IMR-90 (cell line): ENCODE measurements around the gene ALPK3. TPM values are rescaled to one million over a fixed set of nuclear protein-coding genes. Genes with fewer than 3 reads are reported as not detected.

ENCODE experiments used
- ATAC-seq: fragments of 200-7000 bp; cut with Tn5 transposase; 2 replicates; pipeline ENCODE4 v1.9.1; 2020; ENCODE audit warnings: low read depth, mild to moderate bottlenecking, moderate library complexity
- BruUV-seq: library from RNA; stranded (reverse); fragments of 400-500 nt; replicated peaks from 2 replicates; lab custom pipeline; 2021; lab: Mats Ljungman, UMichigan
- CTCF ChIA-PET: fragments of 300-600 bp; formaldehyde crosslinking; extraction: SDS; loops from one replicate; lab custom pipeline; 2021; ENCODE audit warnings: antibody characterized with exemption; lab: Yijun Ruan, JAX
- POLR2A ChIA-PET: fragments of 300-600 bp; sonication (Branson Sonifier 250); formaldehyde crosslinking; loops from one replicate; lab custom pipeline; 2022; ENCODE audit warnings: antibody characterized with exemption; ENCODE audit not compliant: unreplicated experiment; lab: Charles Lee
- DNase-seq: peaks from one replicate; pipeline ENCODE4 v3.0.0; 2013
- H2AFZ ChIP-seq: replicated peaks from 2 replicates; pipeline ENCODE3; 2013; ENCODE audit warnings: low read length, mild to moderate bottlenecking; ENCODE audit not compliant: poor library complexity
- H2AK5ac ChIP-seq: 2 replicates; pipeline ENCODE4 v1.6.1; 2013; ENCODE audit warnings: low read depth, low read length, inconsistent platforms
- H2AK9ac ChIP-seq: replicated peaks from 2 replicates; pipeline ENCODE3; 2013; ENCODE audit warnings: mild to moderate bottlenecking, low read depth, low read length, moderate library complexity; ENCODE audit not compliant: poor library complexity
- H2BK120ac ChIP-seq: 2 replicates; pipeline ENCODE4 v1.6.1; 2013; ENCODE audit warnings: low read depth, low read length, inconsistent platforms
- H2BK15ac ChIP-seq: 3 replicates; pipeline ENCODE4 v1.6.1; 2013; ENCODE audit warnings: low read depth, low read length, inconsistent platforms
- H2BK20ac ChIP-seq: 2 replicates; pipeline ENCODE4 v1.6.1; 2013; ENCODE audit warnings: low read depth, mild to moderate bottlenecking, inconsistent platforms, low read length, moderate library complexity
- H2BK5ac ChIP-seq: 2 replicates; pipeline ENCODE4 v1.6.1; 2013; ENCODE audit warnings: mild to moderate bottlenecking, low read depth, low read length, inconsistent platforms; ENCODE audit not compliant: poor library complexity, severe bottlenecking
- H3K14ac ChIP-seq: replicated peaks from 2 replicates; pipeline ENCODE4 v1.6.1; 2013; ENCODE audit warnings: low read depth, low read length, inconsistent platforms
- H3K18ac ChIP-seq: 2 replicates; pipeline ENCODE4 v1.6.1; 2013; ENCODE audit warnings: low read depth, low read length, control low read depth
- H3K23ac ChIP-seq: 2 replicates; pipeline ENCODE4 v1.6.1; 2013; ENCODE audit warnings: low read depth, low read length, inconsistent platforms
- H3K27ac ChIP-seq: 2 replicates; pipeline ENCODE4 v1.5.1; 2013; ENCODE audit warnings: mild to moderate bottlenecking, control low read depth, low read length; ENCODE audit not compliant: insufficient read depth
- H3K27me3 ChIP-seq: 2 replicates; pipeline ENCODE4 v1.6.1; 2013; ENCODE audit warnings: low read length; ENCODE audit not compliant: control insufficient read depth, insufficient read depth
- H3K36me3 ChIP-seq: 2 replicates; pipeline ENCODE4 v1.6.1; 2013; ENCODE audit warnings: low read length, mixed read lengths; ENCODE audit not compliant: control insufficient read depth, insufficient read depth
- H3K4ac ChIP-seq: 2 replicates; pipeline ENCODE4 v1.6.1; 2013; ENCODE audit warnings: low read depth, low read length, inconsistent platforms
- H3K4me1 ChIP-seq: 2 replicates; pipeline ENCODE4 v1.6.1; 2013; ENCODE audit warnings: low read length, mixed read lengths; ENCODE audit not compliant: control insufficient read depth, insufficient read depth
- H3K4me2 ChIP-seq: 2 replicates; pipeline ENCODE4 v1.6.1; 2013; ENCODE audit warnings: low read depth, mild to moderate bottlenecking, control low read depth, low read length, moderate library complexity
- H3K4me3 ChIP-seq: 2 replicates; pipeline ENCODE4 v1.5.1; 2013; ENCODE audit warnings: low read depth, mild to moderate bottlenecking, control low read depth, low read length, moderate library complexity; ENCODE audit not compliant: insufficient read depth
- H3K56ac ChIP-seq: 2 replicates; pipeline ENCODE4 v1.6.1; 2013; ENCODE audit warnings: low read length, inconsistent platforms; ENCODE audit not compliant: insufficient read depth; ENCODE audit errors: extremely low read depth
- H3K79me1 ChIP-seq, 2 experiments: 2 replicates each; pipeline ENCODE4 v1.6.1; 2013; ENCODE audit warnings: low read length in 2 of 2, inconsistent platforms in 1 of 2, low read depth in 1 of 2
- H3K9ac ChIP-seq: 2 replicates; pipeline ENCODE4 v1.6.1; 2013; ENCODE audit warnings: low read depth, low read length, control low read depth
- H3K9me1 ChIP-seq: 2 replicates; pipeline ENCODE4 v1.6.1; 2013; ENCODE audit warnings: low read length, inconsistent platforms; ENCODE audit not compliant: insufficient read depth
- H3K9me3 ChIP-seq: 2 replicates; pipeline ENCODE4 v1.6.1; 2013; ENCODE audit warnings: low read length; ENCODE audit not compliant: control insufficient read depth, insufficient read depth
- H4K20me1 ChIP-seq: 2 replicates; pipeline ENCODE4 v1.6.1; 2013; ENCODE audit warnings: low read length, inconsistent platforms; ENCODE audit not compliant: insufficient read depth
- H4K5ac ChIP-seq: 2 replicates; pipeline ENCODE4 v1.6.1; 2013; ENCODE audit warnings: mild to moderate bottlenecking, low read depth, low read length, control low read depth
- H4K8ac ChIP-seq, 2 experiments: 2 replicates each; pipeline ENCODE4 v1.6.1; 2013; ENCODE audit warnings: low read depth in 2 of 2, low read length in 2 of 2, control low read depth in 1 of 2, inconsistent platforms in 1 of 2
- H4K91ac ChIP-seq: 2 replicates; pipeline ENCODE4 v1.6.1; 2013; ENCODE audit warnings: low read depth, low read length, inconsistent platforms; ENCODE audit not compliant: insufficient read depth
- CEBPB ChIP-seq: IDR thresholded peaks from 2 replicates; pipeline ENCODE4 v1.6.1; 2012; ENCODE audit warnings: low read depth, low read length, improper control_type of control experiment
- CHD1 ChIP-seq: IDR thresholded peaks from 2 replicates; pipeline ENCODE4 v1.6.1; 2012; ENCODE audit warnings: low read depth, low read length, improper control_type of control experiment
- RAD21 ChIP-seq: IDR thresholded peaks from 2 replicates; pipeline ENCODE4 v1.6.1; 2012; ENCODE audit warnings: low read length, improper control_type of control experiment
- RCOR1 ChIP-seq: IDR thresholded peaks from 2 replicates; pipeline ENCODE4 v1.6.1; 2012; ENCODE audit warnings: mild to moderate bottlenecking, low read length, improper control_type of control experiment; ENCODE audit not compliant: insufficient replicate concordance
- WGBS, 2 experiments: methylation state at CpG; one replicate each; pipeline versions ENCODE4 v1.1.5 to v1.1.7; 2013; ENCODE audit warnings: missing lambda C conversion rate in 2 of 2; ENCODE audit not compliant: insufficient read length in 1 of 2; ENCODE audit errors: extremely low coverage in 2 of 2; 5-methylcytosine and 5-hydroxymethylcytosine counted together
- dilution Hi-C: fragments of 300-500 bp; cut with HindIII; formaldehyde crosslinking; loops from one replicate; pipeline ENCODE4 v1.14.3; 2018; ENCODE audit warnings: low sequenced_read_pairs; ENCODE audit not compliant: unreplicated experiment
- in situ Hi-C: fragments of 300-500 bp; cut with MboI; formaldehyde crosslinking; loops from 3 replicates; pipeline ENCODE4 v1.14.3; 2019; ENCODE audit warnings: low sequenced_read_pairs, inconsistent platforms, mixed read lengths
- intact Hi-C: fragments of 100-400 bp; cut with micrococcal nuclease; formaldehyde crosslinking; loops from 2 replicates; pipeline ENCODE4 v1.10.0; 2022
- polyA plus RNA-seq, 3 experiments: library from polyadenylated mRNA; depleted of rRNA; stranded (reverse); fragments of >200 nt; gene quantifications; 2 replicates each; pipeline ENCODE4 v1.2.3, GENCODE V29; 2012; ENCODE audit warnings: low replicate concordance in 1 of 3
- total RNA-seq: library from RNA; depleted of rRNA; stranded (reverse); fragments of >200 nt; gene quantifications from 2 replicates; pipeline ENCODE4 v1.2.3, GENCODE V29; 2012

ALPK3 gene
- total and polyA plus RNA-seq, 2 of the 4 experiments (the other 2 are of a cell fraction) = under 0.01 to 0.26 TPM

GRCh38 chr15:84863565-84864443, 46.6 kb downstream of the ALPK3 start:
- no peaks in the 10 kb centered on the region for H3K9me1 ChIP-seq
- H2BK20ac ChIP-seq = no peak overlapping the region
- no TSS peak for BruUV-seq
- no peak overlapping the region for H3K14ac ChIP-seq
- H2AK9ac ChIP-seq = no peak overlapping the region
- no peak overlapping the region for H3K4me2 ChIP-seq
- CTCF ChIA-PET = interaction anchor here (0.7 to 0.9 kb wide), 2 partner anchors 10 to 64 kb away, joined by 3 to 4 read pairs; no protein-coding TSS in a partner anchor
- no peak overlapping the region for H4K5ac ChIP-seq
- H3K4me3 ChIP-seq = no peak overlapping the region
- no peaks in the 10 kb centered on the region for H3K9me3 ChIP-seq
- WGBS, 2 experiments = 87% methylated on average over 6 of the region's 13 CpGs; no CpG with 5 or more reads in 1 of the 2 experiments
- no peak overlapping the region for H3K56ac ChIP-seq
- POLR2A ChIA-PET = no interaction called here
- DNase-seq = no peak
- no peaks in the 10 kb centered on the region for H3K36me3 ChIP-seq
- H3K4me1 ChIP-seq = no peaks in the 10 kb centered on the region
- H2AK5ac ChIP-seq = no peak overlapping the region
- no peak overlapping the region for H2BK120ac ChIP-seq
- no peak overlapping the region for H2BK15ac ChIP-seq
- H3K27me3 ChIP-seq = peaks cover 19% of the 10 kb centered on the region
- no peak overlapping the region for H4K8ac ChIP-seq
- H2AFZ ChIP-seq = no peak overlapping the region
- in situ Hi-C loops (no loop called here), dilution Hi-C loops (no loop called here), intact Hi-C loops (no loop called here)
- TF ChIP-seq CHD1 = no peak
- no peak for TF ChIP-seq CEBPB
- no peak for TF ChIP-seq RAD21
- no peak for TF ChIP-seq RCOR1
- no peak overlapping the region for H4K91ac ChIP-seq
- H3K27ac ChIP-seq = no peak overlapping the region
- no peak overlapping the region for H3K23ac ChIP-seq
- no peak overlapping the region for H2BK5ac ChIP-seq
- no peak overlapping the region for H3K18ac ChIP-seq
- no peak for ATAC-seq
- no peak overlapping the region for H3K4ac ChIP-seq
- H3K9ac ChIP-seq = no peak overlapping the region
- H4K20me1 ChIP-seq = no peaks in the 10 kb centered on the region
- no peaks in the 10 kb centered on the region for H3K79me1 ChIP-seq
